GM21717 (cell line): ENCODE results near the gene THSD4.
"Not testable (repeated sequence)": the region's sequence is repeated elsewhere in the genome, so short reads cannot be mapped to it uniquely, and the experiment has no call there.

Source experiments
- ATAC-seq: cut with Tn5 transposase; IDR thresholded peaks from one replicate; pipeline ENCODE4 v1.9.1; 2021; ENCODE audit warnings: mild to moderate bottlenecking, moderate library complexity; ENCODE audit not compliant: unreplicated experiment

THSD4 gene

GRCh38 chr15:71319424-71319823 lies 204.2 kb downstream of the THSD4 start:
- ATAC-seq = not testable (repeated sequence)

GRCh38 chr15:71319935-71320334 lies 204.7 kb downstream of the THSD4 start:
- no peak for ATAC-seq

GRCh38 chr15:71323082-71323481 lies 207.8 kb downstream of the THSD4 start:
- ATAC-seq = no peak

GRCh38 chr15:71323584-71323983 lies 208.3 kb downstream of the THSD4 start:
- ATAC-seq = no peak

- ATAC-seq = no peak
These were observed 210.2 kb downstream of the THSD4 start for GRCh38 chr15:71325481-71325880.

- no peak for ATAC-seq
These were observed 213.2 kb downstream of the THSD4 start for GRCh38 chr15:71328453-71328852.

- ATAC-seq = no peak
These were observed 213.8 kb downstream of the THSD4 start for GRCh38 chr15:71329041-71329440.

GRCh38 chr15:71329497-71330260 lies 214.4 kb downstream of the THSD4 start:
- no peak for ATAC-seq

GRCh38 chr15:71330638-71331162 lies 215.4 kb downstream of the THSD4 start:
- ATAC-seq = no peak

- no peak for ATAC-seq
These were observed 215.9 kb downstream of the THSD4 start for GRCh38 chr15:71331173-71331572.

- no peak for ATAC-seq
These were observed 217.2 kb downstream of the THSD4 start for GRCh38 chr15:71332431-71333004.

- ATAC-seq = no peak
These were observed 217.9 kb downstream of the THSD4 start for GRCh38 chr15:71333136-71333700.

- ATAC-seq = no peak
These were observed 218.6 kb downstream of the THSD4 start for GRCh38 chr15:71333839-71334238.

GRCh38 chr15:71334434-71334833 lies 219.2 kb downstream of the THSD4 start:
- no peak for ATAC-seq

GRCh38 chr15:71334873-71335272 lies 219.6 kb downstream of the THSD4 start:
- no peak for ATAC-seq

- no peak for ATAC-seq
These were observed 220.3 kb downstream of the THSD4 start for GRCh38 chr15:71335591-71335990.

GRCh38 chr15:71336671-71337070 lies 221.4 kb downstream of the THSD4 start:
- no peak for ATAC-seq

- ATAC-seq = no peak
These were observed 222.1 kb downstream of the THSD4 start for GRCh38 chr15:71337197-71337845.

- no peak for ATAC-seq
These were observed 223.0 kb downstream of the THSD4 start for GRCh38 chr15:71338265-71338664.

- no peak for ATAC-seq
These were observed 223.7 kb downstream of the THSD4 start for GRCh38 chr15:71338827-71339542.
